ENCODE data around the gene GZMH.
"Not testable (repeated sequence)": the region's sequence is repeated elsewhere in the genome, so short reads cannot be mapped to it uniquely, and the experiment has no call there.

GZMH gene, protein sequence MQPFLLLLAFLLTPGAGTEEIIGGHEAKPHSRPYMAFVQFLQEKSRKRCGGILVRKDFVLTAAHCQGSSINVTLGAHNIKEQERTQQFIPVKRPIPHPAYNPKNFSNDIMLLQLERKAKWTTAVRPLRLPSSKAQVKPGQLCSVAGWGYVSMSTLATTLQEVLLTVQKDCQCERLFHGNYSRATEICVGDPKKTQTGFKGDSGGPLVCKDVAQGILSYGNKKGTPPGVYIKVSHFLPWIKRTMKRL

DNA sequence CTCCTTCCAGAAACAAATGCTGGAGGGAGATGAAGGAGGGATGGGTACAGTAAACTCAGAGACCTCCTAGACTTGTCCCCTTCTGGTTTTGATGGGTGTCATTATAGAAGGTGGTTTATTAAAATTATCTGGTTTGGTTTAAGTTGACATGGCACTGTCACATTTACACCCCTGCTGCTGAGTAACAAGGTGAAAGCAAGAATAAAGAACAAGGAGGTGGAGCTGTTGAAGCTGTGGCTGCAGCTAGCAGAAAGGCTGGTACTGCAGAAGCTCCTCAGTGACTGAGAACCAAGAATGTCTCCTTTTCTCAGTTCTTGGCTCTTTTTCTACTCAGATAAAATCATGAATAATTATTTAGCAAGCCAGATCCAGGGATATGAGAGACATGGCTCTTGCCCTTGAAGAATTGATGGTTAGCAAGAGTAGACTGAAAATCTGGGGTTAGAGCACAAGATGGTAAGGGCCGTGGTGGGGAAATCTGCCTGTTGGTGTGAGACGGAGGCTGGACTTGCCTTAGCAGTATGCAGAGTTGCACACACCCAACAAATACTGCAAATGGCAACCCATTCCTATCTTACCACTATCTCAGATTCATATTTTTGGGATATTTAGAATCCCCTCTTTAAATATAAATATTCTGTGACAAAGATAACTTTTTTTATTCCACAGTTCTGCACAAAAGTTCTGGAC is at the start of gene GZMH:
GZMH (minus strand) TSS at position 31 of the 690 bp plus-strand sequence. CDS start 72 bp downstream, outside the sequence.
- DNase-seq, result no peak

GRCh38 chr14:24648361-24648760 is 38.9 kb upstream of the GZMH start:
- not testable (repeated sequence) for DNase-seq

GRCh38 chr14:24639905-24640304 is 30.4 kb upstream of the GZMH start:
- DNase-seq, result no peak

DNA sequence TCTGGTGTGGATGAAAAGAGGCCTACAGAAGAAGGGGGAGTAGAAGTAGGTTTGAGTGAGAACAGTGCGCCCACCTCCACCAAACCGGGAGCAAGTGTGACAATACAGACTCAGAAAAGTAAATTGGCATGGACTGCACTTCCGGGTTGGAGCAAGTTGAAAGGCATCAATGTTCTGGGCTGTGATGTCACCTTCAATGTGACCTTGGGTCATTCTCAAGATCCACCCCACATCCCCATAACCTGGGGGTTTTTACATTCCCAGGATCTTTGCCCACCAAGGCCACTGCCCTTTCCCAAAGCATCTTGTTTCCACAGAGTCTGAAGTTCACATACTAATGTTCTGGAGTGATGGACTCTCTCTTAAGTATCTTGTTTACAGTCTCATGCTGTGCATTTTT is 29.8 kb upstream of the GZMH start:
- DNase-seq, result no peak

GRCh38 chr14:24634158-24634557 is 24.7 kb upstream of the GZMH start, which contains the start of gene GZMB:
TSS of gene GZMB (minus strand) at chr14:24634190. CDS start at chr14:24634160, 30 bp downstream.
- DNase-seq, result peak; percentile 59 to 66

DNA sequence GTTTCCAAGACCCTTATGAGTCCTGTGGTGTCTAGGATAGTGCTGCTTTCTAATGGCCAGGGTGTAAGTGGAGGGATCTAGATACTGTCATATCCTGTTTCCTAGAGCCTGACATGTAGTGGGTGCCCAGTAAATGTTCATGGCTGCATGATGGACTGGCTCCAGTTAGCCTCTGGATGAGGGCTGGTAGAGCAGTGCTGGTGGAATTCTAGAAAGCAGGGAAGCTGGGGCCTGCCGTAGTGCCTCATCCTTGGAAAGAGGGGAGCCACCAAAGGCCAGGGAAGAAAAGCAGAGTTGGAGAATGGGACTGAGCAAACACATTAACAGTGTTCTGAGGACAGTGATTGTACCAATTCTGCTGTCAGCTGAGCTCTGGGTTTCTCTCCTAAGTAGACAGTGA is 23.9 kb upstream of the GZMH start:
- DNase-seq, result no peak

DNA sequence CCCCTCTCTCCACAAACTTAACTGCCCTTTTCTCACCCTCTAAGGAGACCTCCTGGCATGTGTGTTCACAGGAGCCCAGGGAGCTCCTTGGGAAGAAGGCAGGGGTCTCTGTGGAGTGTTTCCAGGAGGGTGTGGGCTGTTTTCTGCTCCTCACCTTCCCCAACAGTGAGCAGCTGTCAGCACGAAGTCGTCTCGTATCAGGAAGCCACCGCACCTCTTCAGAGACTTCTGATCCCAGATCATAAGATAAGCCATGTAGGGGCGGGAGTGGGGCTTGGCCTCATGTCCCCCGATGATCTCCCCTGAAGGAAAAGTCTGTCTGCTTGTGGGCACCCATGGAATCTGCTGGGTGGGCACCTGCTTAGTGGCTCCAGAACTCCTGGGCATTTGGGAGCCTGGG is 23.3 kb upstream of the GZMH start:
- DNase-seq, result no peak

DNA sequence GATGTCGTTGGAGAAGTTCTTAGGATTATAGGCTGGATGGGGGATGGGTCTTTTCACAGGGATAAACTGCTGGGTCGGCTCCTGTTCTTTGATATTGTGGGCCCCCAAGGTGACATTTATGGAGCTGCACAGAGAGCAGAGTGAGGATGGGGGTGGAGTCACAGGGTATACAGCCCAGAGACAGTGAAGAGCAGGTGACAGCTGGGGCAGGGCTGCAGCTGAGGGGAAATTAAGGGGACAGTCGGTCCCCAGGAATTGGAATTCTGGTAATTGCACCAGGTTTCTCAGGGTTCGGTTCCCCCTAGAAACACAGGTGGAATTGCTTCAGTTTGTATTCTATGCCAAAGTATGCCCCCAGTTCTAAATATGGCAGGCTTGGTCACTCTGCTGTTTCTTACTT is 22.9 kb upstream of the GZMH start:
- DNase-seq, result no peak

DNA sequence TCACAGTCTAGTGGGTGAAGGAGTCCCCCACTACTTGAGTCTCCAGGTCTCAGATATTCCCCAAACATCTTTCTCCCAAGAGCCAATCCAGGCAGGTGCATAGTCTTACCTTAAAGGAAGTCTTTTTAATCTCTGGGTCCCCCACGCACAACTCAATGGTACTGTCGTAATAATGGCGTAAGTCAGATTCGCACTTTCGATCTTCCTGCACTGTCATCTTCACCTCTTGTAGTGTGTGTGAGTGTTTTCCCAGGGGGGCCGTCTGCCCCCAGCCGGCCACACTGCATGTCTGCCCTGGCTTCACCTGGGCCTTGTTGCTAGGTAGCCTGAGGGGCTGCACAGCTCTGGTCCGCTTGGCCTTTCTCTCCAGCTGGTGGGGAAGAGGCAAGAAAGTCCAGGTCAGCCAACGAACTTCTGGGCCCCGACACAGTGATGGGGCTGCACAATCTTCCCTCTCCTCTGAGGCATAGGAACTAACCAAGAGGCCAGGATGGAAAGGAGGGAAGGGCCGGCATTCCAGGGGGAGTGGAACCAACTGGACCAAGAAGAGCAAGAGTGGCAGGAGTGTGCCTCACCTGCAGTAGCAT is 22.4 kb upstream of the GZMH start:
- DNase-seq, result no peak

DNA sequence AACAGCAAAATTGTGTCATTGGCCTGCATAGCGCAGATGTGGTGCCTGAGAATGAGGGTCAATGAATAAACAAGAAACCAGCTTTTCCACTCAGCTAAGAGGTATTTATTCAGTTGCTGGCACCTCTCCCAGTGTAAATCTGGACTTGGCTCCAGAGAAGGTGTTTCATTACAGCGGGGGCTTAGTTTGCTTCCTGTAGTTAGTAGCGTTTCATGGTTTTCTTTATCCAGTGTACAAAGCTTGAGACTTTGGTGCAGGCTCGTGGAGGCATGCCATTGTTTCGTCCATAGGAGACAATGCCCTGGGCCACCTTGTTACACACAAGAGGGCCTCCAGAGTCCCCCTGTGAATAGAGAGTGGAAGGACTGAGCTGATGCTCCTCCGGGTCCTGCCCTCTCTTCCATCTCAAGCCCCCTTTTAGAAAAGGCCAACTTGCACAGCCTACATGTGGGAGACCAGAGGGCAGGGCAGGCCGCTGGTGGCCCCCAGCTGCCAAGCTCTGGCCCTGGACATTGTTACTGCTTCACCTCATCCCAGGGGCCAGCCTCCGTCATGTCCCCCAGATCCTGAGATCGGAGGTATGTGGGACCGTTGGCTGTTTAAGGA is 21.5 kb upstream of the GZMH start:
- no peak for DNase-seq

DNA sequence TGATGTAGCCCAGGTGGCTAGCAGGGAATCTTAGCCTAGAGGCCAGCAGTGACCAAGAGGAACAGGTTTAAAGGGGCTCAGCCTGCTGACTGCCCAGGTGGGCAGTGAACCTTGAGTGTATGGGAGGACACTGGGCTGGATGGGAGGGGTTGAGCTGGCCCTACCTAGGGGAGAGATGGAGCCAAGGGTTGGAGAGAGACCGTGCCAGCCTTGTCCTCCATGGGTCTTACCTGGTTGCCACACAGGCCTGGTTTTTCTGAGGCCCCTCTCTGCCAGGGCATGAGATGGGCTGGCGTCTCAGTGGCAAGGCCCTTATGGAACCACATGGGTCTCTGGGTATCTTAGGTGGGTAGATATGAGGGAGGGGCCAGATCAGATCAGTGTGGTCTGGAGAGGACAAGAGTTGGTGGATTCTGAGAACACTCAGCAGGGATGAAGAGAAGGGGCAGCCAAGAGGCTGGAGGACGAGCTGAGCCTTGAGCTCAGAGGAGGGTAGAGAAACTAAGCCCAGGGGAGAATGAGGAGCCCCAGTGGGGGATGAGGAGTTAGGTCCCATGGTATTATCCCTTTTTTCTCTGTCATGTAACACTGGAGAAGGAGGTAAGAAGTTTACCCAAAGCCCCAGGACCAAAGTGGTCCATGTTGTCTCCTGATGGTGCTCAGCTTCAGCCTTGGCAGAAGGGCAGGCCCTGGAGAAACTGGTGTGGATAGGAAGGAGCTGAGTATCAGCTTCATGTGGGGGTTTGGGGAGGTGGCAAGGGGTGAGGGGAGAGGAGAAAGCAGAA is 20.8 kb upstream of the GZMH start:
- no peak for DNase-seq

GRCh38 chr14:24629521-24629920 is 20.0 kb upstream of the GZMH start:
- DNase-seq, result no peak

DNA sequence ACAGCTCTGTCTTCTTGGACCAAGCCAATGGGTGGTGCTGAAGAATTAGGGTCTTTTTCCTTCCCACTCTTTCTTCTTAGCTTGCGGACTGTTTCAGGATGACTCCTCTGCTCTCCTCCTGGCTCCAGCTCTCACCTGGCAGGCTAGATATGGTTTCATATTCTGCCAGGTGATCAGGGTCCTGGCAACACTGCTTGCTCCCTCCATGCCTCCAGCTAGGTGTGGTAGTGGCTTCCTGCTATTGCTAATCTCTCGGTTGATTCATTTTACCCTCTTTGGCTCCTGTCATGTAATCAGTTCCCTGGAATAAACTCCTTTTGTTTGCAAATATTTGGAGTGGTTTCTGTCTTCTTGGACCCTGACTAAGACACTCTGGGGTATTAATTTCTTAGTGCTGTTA is 4.3 kb upstream of the GZMH start:
- no peak for DNase-seq

- DNase-seq, result no peak
Measured at GRCh38 chr14:24613241-24613640, 3.8 kb upstream of the GZMH start.

- DNase-seq, result no peak
Measured at GRCh38 chr14:24612196-24612595, 2.7 kb upstream of the GZMH start.

DNA sequence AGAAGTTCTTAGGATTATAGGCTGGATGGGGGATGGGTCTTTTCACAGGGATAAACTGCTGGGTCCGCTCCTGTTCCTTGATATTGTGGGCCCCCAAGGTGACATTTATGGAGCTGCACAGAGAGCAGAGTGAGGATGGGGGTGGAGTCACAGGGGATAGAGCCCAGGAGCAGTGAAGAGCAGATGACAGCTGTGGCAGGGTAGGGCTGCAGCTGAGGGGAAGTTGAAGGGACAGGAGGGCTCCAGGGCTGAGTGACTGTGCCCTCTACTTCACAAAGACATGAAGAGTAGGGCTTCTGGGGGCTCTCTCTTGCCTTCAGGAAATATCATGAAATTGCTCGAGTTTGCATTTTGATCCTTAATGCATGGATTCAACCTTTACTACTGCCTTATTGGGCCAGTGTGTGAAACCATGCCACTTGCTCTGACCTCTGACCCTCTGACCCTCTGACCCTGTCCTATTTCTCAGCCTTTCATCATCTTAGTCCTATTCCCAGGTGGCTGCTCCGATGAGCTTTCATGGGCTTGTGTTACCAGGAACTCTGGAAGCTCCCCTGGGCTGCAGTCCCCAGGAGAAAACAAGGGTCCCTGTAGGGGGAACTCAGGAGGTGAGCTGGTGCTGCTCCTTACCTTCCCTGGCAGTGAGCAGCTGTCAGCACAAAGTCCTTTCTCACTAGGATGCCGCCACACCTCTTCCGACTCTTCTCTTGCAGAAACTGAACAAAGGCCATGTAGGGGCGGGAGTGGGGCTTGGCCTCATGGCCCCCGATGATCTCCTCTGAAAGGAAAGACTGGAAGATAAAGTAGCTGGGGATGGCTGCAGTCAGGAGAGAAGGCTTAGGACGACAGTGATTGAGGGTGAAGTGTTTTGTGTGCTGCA is 1.6 kb downstream of the GZMH start:
- no peak for DNase-seq

GRCh38 chr14:24607081-24607480 is 2.4 kb downstream of the GZMH start:
- no peak for DNase-seq

DNA sequence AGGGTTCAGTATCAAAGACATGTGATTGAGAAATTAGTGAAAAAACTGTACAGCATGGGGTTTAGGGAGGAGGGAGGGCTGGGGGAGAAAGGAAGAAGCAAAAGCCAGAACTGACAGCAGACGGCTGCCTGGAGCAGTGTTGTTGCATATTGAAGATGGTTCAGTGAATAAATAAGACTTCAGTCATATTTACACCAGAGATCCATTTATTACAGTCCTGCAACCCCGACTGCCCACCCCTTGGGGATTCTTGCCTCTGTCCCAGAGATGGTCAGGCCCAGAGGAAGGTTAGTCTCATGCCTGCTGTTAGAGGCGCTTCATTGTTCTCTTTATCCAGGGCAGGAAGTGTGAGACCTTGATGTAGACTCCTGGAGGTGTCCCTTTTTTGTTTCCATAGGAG is 3.2 kb downstream of the GZMH start:
- DNase-seq, result no peak

DNA sequence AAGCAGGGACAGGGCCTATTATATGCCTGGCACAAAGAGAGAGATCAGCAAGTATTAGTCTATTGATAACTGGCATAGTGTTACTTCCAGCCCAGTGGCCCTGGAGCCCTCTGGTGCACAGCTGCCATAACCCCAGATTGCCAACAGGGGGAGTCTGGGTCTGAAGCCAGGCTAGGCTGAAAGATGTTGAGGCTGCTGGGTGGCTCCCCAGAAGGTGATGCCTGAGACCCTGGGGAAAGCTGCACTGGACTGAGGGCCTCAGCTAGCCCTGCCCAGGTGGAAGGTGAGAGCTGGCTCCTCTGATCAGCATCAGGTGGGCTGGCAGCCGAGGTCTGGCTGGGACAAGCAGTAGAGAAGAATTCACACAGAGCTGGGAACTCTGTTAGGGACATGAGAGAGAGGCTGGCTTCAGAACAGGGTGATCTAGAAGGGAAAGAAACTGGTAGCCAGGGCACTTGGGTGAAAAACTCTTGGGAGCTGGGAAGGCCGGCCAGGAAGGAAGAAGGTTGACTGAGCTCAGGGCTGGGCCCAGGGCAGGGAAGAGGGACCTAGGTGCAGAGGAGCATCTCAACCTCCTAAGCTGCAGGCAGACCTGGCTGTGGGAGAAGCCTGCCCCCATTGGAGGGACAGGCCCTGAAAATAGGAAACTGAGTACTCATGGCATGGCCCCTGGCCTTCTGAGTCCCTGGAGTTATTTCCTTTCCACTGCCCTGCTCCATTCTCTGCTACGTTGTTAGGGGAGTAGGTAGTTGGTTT is 3.9 kb downstream of the GZMH start:
- peak; percentile 68 to 79 for DNase-seq

DNA sequence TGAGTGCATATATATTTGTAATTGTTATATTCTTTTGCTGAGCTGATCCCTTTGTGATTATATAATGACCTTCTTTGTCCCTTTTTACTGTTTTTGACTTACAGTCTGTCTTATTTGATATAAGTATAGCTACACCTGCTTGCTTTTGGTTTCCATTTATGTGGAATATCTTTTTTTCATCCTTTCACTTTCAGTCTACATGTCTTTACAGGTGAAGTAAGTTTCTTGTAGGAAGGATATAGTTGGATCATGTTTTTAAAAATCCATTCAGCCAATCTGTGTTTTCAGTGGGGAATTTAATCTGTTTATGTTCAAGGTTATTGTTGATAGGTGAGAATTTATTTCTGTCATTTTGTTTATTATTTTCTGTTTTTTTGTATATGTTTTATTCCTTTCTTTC is 12.1 kb downstream of the GZMH start:
- DNase-seq, result no peak
